Measurements from ENCODE around the gene ZC2HC1C. TPM values are rescaled to one million over a fixed set of nuclear protein-coding genes. Genes with fewer than 3 reads are reported as not detected.
"Not testable (repeated sequence)": the region's sequence is repeated elsewhere in the genome, so short reads cannot be mapped to it uniquely, and the experiment has no call there.

ZC2HC1C gene
- total RNA-seq, 1 donor from 2014 or later = 0.51 TPM

GRCh38 chr14:75053396-75054291 is 15.8 kb upstream of the ZC2HC1C start:
- no peak for DNase-seq (ENCODE audit: low read depth in 2 of 2)

- no peak for DNase-seq (ENCODE audit: low read depth in 2 of 2)
These were observed 15.0 kb upstream of the ZC2HC1C start for GRCh38 chr14:75054421-75054820.

GRCh38 chr14:75059642-75060041 is 9.8 kb upstream of the ZC2HC1C start:
- DNase-seq (ENCODE audit: low read depth in 2 of 2) = peak in 1 of 2 donors; percentile 61

- no peak for DNase-seq (ENCODE audit: low read depth in 2 of 2)
These were observed 9.0 kb upstream of the ZC2HC1C start for GRCh38 chr14:75060420-75060819.

- DNase-seq (ENCODE audit: low read depth in 2 of 2) = no peak
These were observed 6.4 kb upstream of the ZC2HC1C start for GRCh38 chr14:75063013-75063412.

GRCh38 chr14:75063491-75064204 is 5.8 kb upstream of the ZC2HC1C start, which contains the start of gene ACYP1:
Gene ACYP1, minus strand, starts transcription at chr14:75064024. Its CDS starts 471 bp downstream, at chr14:75063553.
- DNase-seq (ENCODE audit: low read depth in 2 of 2) = peak; percentile 72 to 88

- no peak for DNase-seq (ENCODE audit: low read depth in 2 of 2)
These were observed 5.3 kb upstream of the ZC2HC1C start for GRCh38 chr14:75064205-75064567.

- no peak for DNase-seq (ENCODE audit: low read depth in 2 of 2)
These were observed 2.8 kb upstream of the ZC2HC1C start for GRCh38 chr14:75066691-75067090.

GRCh38 chr14:75067212-75067611 is 2.2 kb upstream of the ZC2HC1C start:
- DNase-seq (ENCODE audit: low read depth in 2 of 2) = no peak

- DNase-seq (ENCODE audit: low read depth in 2 of 2) = not testable (repeated sequence)
These were observed 1.7 kb upstream of the ZC2HC1C start for GRCh38 chr14:75067765-75068164.

- DNase-seq (ENCODE audit: low read depth in 2 of 2) = peak in 1 of 2 donors; percentile 34
These were observed 934 bp upstream of the ZC2HC1C start for GRCh38 chr14:75068294-75069120.

GRCh38 chr14:75069811-75070145 is 337 bp downstream of the ZC2HC1C start:
- no peak for DNase-seq (ENCODE audit: low read depth in 2 of 2)

- no peak for DNase-seq (ENCODE audit: low read depth in 2 of 2)
These were observed 942 bp downstream of the ZC2HC1C start for GRCh38 chr14:75070383-75070782.

GRCh38 chr14:75077794-75078193 is 8.4 kb downstream of the ZC2HC1C start:
- DNase-seq (ENCODE audit: low read depth in 2 of 2) = no peak

GRCh38 chr14:75079521-75079920 is 10.1 kb downstream of the ZC2HC1C start:
- no peak for DNase-seq (ENCODE audit: low read depth in 2 of 2)

GRCh38 chr14:75081660-75082229 is 12.3 kb downstream of the ZC2HC1C start:
- DNase-seq (ENCODE audit: low read depth in 2 of 2) = no peak

GRCh38 chr14:75083271-75083670 is 13.8 kb downstream of the ZC2HC1C start:
- no peak for DNase-seq (ENCODE audit: low read depth in 2 of 2)

- DNase-seq (ENCODE audit: low read depth in 2 of 2) = peak in 1 of 2 donors; percentile 57
These were observed 15.1 kb downstream of the ZC2HC1C start for GRCh38 chr14:75084513-75084912.

- no peak for DNase-seq (ENCODE audit: low read depth in 2 of 2)
These were observed 18.7 kb downstream of the ZC2HC1C start for GRCh38 chr14:75088153-75088552.

- DNase-seq (ENCODE audit: low read depth in 2 of 2) = peak; percentile 59 to 69
These were observed 19.3 kb downstream of the ZC2HC1C start for GRCh38 chr14:75088566-75089373.

- peak in 1 of 2 donors; percentile 24 for DNase-seq (ENCODE audit: low read depth in 2 of 2)
These were observed 20.9 kb downstream of the ZC2HC1C start for GRCh38 chr14:75090353-75090752.

Data from dermis microvascular lymphatic vessel endothelial cell (primary cell).